Effector memory CD8-positive, alpha-beta T cell (primary cell): Measurements from ENCODE around the gene ABCG5.

Experiments
- ATAC-seq: fragments of 150-1000 bp; cut with Tn5 transposase; replicated peaks from 2 replicates; pipeline ENCODE4 v1.10.0; 2021; ENCODE audit warnings: mild to moderate bottlenecking, moderate library complexity
- DNase-seq, 3 experiments: peaks; one replicate each; pipeline ENCODE4 v3.0.0; 2021
- H3K27ac Mint-ChIP-seq, 2 donors: one replicate each; pipeline ENCODE4 v1.8.0; 2022; ENCODE audit warnings: mild to moderate bottlenecking in 2 of 2, mixed read lengths in 2 of 2, moderate library complexity in 2 of 2
- H3K27me3 Mint-ChIP-seq, 2 donors: one replicate each; pipeline ENCODE4 v1.8.0; 2022; ENCODE audit warnings: mixed read lengths in 2 of 2
- H3K36me3 Mint-ChIP-seq: one replicate; pipeline ENCODE4 v1.8.0; 2022; ENCODE audit warnings: mild to moderate bottlenecking, moderate library complexity, mixed read lengths; ENCODE audit not compliant: insufficient read depth
- H3K4me1 Mint-ChIP-seq, 2 donors: one replicate each; pipeline ENCODE4 v1.8.0; 2022; ENCODE audit warnings: low read depth in 2 of 2, mixed read lengths in 2 of 2
- H3K4me3 Mint-ChIP-seq, 2 donors: one replicate each; pipeline ENCODE4 v1.8.0; 2022; ENCODE audit warnings: mild to moderate bottlenecking in 2 of 2, mixed read lengths in 2 of 2, moderate library complexity in 2 of 2
- H3K9me3 Mint-ChIP-seq, 2 donors: one replicate each; pipeline ENCODE4 v1.8.0; 2022; ENCODE audit warnings: mixed read lengths in 2 of 2

The ABCG5 gene

DNA sequence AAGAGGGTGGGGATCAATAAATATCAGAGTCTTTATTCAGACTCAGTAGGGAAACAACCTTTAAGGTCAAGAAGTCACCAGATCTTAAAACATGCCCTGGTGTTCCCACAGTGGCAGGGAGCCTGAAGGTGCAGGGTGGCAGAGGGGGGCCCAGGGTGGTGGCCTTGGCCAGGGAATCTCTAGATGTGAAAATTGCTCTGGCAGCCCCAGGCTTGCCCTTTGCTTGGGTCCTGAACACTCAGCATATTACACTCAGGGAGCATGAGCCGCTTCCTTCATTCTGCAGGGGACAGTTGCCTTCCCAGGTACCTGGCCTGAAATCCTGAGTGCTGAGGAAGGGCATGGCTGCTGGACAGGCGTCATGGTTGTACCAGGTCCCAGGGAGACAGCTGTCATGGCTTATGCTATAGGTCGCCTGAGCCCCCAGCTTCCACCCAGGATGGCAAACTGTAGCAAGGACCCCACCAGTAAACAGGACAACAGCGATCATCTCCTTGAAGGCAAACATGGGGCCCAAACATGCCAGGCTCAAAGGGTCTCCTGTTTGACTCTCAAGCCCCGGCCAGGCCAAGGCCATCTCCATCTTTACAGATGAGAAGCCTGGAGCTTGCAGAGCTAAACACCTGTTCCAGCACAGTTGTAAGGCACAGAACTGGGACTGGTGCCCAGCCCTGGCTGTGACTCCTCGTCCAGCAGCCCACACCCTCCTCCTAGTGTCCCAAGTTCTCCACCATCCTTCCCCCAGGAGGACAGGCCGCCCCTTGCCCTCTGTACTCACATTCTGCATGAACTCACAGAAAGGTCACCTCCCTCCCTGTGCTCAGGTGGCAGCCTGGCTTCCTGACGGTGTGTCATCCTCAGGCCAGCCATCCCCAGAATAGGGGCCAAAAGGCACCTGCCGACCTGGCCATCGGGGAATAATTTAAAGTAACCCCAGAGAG, 14.8 kb upstream of the ABCG5 start:
- no peaks in the 10 kb centered on the region for H3K4me1 Mint-ChIP-seq
- H3K27ac Mint-ChIP-seq, result no peak overlapping the region
- DNase-seq (no peak), ATAC-seq (no peak)
- no peaks in the 10 kb centered on the region for H3K9me3 Mint-ChIP-seq
- H3K27me3 Mint-ChIP-seq, result peaks cover 68 to 78% of the 10 kb centered on the region in 2 donors
- no peak overlapping the region for H3K4me3 Mint-ChIP-seq
- H3K36me3 Mint-ChIP-seq, result no peaks in the 10 kb centered on the region

DNA sequence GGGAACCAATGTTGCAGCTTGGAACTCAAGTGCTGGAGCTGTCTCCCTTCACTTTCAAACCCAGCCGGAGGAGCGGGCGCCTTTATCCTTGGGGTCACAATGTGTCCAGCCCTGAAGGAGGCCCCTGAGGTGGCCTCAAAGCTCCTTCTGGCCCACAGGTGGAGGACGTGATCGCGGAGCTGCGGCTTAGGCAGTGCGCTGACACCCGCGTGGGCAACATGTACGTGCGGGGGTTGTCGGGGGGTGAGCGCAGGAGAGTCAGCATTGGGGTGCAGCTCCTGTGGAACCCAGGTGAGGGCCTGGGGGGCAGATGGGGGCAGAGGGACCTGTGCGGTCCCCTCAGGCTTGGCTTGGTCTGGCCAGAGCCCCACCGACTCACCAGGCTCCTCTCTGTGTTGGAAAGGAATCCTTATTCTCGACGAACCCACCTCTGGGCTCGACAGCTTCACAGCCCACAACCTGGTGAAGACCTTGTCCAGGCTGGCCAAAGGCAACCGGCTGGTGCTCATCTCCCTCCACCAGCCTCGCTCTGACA, 13.6 kb upstream of the ABCG5 start:
- Mint-ChIP-seq H3K9me3 (no peaks in the 10 kb centered on the region), H3K4me3 (no peak overlapping the region), H3K4me1 (no peaks in the 10 kb centered on the region), H3K36me3 (no peaks in the 10 kb centered on the region), H3K27ac (no peak overlapping the region), H3K27me3 (peaks cover 60 to 67% of the 10 kb centered on the region in 2 donors)
- DNase-seq (no peak), ATAC-seq (no peak)

DNA sequence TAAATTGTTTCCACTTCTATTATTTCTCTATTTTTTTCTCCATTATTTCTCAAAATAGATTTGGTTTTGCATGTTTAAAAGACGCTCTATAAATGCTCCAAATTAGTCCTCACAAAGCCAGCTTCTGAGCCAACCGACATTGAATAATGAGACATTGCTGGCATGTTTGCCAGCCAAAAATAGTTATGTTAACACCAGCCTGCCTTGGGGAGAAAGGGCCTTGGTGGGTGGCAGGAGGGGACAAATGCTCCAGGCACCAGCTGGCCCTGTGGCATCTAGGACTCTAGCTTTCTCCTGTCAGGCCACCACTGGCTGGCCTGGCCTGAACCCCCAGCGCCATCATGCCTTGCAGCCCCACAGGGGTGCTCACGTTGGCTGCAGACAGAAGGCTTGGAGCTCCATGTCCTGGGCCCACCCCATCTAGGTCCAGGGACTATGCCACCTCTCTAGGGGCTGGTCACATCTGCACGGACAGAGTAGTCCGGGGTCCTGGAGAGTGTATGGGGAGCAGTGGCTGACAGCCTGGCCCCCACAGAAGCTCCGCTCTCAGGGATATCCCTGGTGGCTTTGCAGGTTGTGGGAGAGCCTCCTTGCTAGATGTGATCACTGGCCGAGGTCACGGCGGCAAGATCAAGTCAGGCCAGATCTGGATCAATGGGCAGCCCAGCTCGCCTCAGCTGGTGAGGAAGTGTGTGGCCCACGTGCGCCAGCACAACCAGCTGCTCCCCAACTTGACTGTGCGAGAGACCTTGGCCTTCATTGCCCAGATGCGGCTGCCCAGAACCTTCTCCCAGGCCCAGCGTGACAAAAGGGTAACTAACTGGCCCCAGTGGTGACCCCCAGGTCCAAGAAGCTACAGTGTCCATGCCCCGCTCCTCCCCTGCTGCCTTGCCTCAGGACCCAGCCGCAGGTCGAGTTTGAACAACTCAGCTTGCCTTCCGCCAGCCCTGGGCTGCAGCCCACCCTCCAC, 12.7 kb upstream of the ABCG5 start:
- DNase-seq, result no peak
- H3K36me3 Mint-ChIP-seq, result no peaks in the 10 kb centered on the region
- no peak for ATAC-seq
- peaks cover 50 to 57% of the 10 kb centered on the region in 2 donors for H3K27me3 Mint-ChIP-seq
- no peaks in the 10 kb centered on the region for H3K4me1 Mint-ChIP-seq
- H3K4me3 Mint-ChIP-seq, result no peak overlapping the region
- no peak overlapping the region for H3K27ac Mint-ChIP-seq
- no peaks in the 10 kb centered on the region for H3K9me3 Mint-ChIP-seq

DNA sequence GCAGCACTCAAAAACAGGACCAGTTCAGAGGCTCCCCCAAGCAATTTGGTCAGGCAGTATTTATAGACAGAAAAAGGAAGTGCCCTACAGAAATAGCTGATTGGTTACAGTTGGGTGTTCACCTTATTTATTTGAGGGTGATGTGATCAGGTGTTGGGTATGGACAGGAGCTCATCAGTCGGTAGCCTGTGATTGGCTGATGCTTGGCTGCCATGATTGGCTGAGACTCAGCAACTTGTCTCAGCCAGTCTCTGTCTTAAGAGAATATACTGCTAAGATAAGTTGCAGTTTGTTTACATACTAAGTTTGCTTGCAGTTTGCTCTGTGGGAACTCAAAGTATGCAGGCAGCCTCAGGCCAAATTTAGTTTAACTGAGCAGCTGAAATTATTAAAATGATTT, 9.6 kb upstream of the ABCG5 start:
- no peak overlapping the region for H3K4me3 Mint-ChIP-seq
- ATAC-seq, result no peak

DNA sequence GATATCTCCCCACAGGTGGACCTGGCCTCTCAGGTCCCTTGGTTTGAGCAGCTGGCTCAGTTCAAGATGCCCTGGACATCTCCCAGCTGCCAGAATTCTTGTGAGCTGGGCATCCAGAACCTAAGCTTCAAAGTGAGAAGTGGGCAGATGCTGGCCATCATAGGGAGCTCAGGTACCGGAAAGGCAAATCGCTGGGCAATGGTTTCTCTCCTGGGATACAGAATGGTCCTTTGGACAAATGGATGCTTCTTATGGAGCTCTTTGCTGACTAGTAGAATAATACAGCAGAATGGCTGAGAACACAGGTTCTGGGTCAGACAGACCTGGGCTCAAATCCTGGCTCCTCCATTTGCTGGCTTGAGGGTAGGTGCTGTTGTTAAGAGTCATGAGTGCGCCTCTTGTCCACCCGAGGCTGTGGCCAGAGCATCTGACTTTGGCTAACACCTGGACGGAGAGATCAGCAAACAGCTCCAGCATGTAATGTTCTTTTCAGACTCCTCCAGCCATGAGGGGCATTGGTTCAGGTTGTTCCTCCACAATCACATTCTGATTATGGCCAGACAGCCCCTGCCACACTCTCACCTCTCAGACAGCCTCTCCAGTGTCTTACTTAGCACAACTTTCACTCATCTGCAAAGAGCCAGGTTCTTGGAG, 7.6 kb upstream of the ABCG5 start:
- no peak for ATAC-seq
- H3K27ac Mint-ChIP-seq, result no peak overlapping the region

More for the DNA sequence above, 9.6 kb upstream of the ABCG5 start:
- DNase-seq, result no peak
- peaks cover 26 to 32% of the 10 kb centered on the region in 2 donors for H3K27me3 Mint-ChIP-seq
- H3K36me3 Mint-ChIP-seq, result no peaks in the 10 kb centered on the region
- H3K27ac Mint-ChIP-seq, result no peak overlapping the region
- no peaks in the 10 kb centered on the region for H3K9me3 Mint-ChIP-seq
- no peaks in the 10 kb centered on the region for H3K4me1 Mint-ChIP-seq

DNA sequence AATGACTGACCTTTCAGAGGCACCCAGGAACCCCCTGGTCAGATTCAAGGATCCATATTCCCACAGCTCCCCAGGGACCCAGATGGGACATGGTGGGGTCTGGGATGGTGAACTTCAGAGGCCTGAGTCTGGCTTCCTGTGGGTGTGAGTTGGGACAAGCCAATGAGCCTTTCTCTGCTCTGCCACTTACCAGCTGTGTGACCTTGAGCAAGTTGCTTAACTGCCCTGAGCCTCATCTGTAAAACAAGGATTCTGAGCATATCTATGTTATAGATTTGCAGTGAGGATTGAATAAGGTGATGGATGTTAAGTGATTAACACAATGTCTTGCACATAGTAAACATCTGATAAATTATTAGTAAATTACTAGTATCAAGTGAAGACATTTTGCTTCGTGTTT, 6.5 kb upstream of the ABCG5 start:
- H3K36me3 Mint-ChIP-seq, result no peaks in the 10 kb centered on the region
- peaks cover 0 to 18% of the 10 kb centered on the region in 2 donors for H3K27me3 Mint-ChIP-seq
- no peaks in the 10 kb centered on the region for H3K9me3 Mint-ChIP-seq
- H3K27ac Mint-ChIP-seq, result no peak overlapping the region
- no peak for ATAC-seq
- H3K4me1 Mint-ChIP-seq, result no peaks in the 10 kb centered on the region
- H3K4me3 Mint-ChIP-seq, result no peak overlapping the region
- no peak for DNase-seq

More for the DNA sequence above, 7.6 kb upstream of the ABCG5 start:
- Mint-ChIP-seq H3K9me3 (no peaks in the 10 kb centered on the region), H3K36me3 (no peaks in the 10 kb centered on the region), H3K4me1 (no peaks in the 10 kb centered on the region), H3K4me3 (no peak overlapping the region), H3K27me3 (peaks cover 7 to 15% of the 10 kb centered on the region in 2 donors)
- DNase-seq, result no peak

DNA sequence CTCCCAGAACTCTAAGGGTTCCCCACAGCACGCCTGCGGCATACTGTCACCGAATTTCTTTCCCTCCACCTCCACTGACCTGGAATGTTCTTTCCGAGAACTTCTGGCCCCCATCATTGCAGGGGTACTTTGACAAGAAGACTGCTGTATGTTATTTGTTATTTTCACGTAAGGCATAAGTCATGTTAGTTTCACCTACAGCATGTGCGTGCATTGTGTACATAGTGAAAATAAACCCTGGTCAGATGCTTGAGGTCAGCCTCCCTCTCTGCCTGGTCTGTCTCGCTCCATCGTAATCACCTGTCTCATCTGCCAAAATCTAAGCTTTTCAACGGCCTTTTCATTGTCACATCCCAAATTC, 4.2 kb upstream of the ABCG5 start:
- no peak for ATAC-seq
- H3K36me3 Mint-ChIP-seq, result no peaks in the 10 kb centered on the region
- no peaks in the 10 kb centered on the region for H3K9me3 Mint-ChIP-seq
- H3K27me3 Mint-ChIP-seq, result peaks cover 11 to 15% of the 10 kb centered on the region in 2 donors
- no peak overlapping the region for H3K4me3 Mint-ChIP-seq
- DNase-seq, result no peak
- peaks cover 0 to 4% of the 10 kb centered on the region in 2 donors for H3K4me1 Mint-ChIP-seq
- no peak overlapping the region for H3K27ac Mint-ChIP-seq

DNA sequence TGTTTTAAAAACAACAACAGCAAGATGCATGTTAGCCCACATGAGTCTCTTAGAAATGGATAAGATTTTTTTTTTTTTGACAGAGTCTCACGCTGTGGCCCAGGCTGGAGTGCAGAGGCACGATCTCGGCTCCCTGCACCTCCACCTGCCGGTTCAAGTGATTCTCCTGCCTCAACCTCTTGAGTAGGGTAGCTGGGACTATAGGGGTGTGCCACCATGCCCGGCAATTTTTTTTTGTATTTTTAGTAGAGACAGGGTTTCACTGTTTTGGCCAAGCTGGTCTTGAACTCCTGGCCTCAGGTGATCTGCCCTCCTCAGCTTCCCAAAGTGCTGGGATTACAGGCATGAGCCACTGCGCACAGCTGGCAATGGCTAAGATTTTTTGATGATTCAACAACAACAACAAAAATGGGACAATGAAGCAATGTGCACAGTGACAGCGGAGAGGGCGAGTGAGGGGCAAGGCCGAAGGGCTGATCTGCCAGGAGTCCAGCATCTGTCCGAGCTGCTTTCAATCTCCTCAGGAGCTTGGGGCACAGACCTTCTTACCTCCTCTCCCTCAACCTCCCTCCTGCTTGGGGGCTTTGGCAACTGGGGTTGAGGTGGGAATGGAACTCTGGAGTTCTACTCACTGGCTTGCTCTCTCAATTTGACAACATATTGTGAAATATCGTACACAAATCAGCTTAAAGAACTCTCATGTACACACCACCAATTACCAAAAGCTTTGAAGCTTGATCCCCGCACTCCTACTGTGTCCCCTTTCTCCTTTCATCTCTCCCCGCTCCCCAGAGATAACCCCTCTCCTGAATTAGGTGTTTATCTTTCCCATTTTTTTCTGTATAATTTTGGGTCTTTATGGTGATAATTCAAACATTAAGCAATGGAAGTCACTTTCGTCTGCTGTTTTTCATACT, 3.6 kb upstream of the ABCG5 start:
- peaks cover 0 to 4% of the 10 kb centered on the region in 2 donors for H3K4me1 Mint-ChIP-seq
- peaks cover 13 to 15% of the 10 kb centered on the region in 2 donors for H3K27me3 Mint-ChIP-seq
- no peaks in the 10 kb centered on the region for H3K9me3 Mint-ChIP-seq
- no peaks in the 10 kb centered on the region for H3K36me3 Mint-ChIP-seq
- no peak for ATAC-seq
- no peak overlapping the region for H3K27ac Mint-ChIP-seq
- no peak overlapping the region for H3K4me3 Mint-ChIP-seq
- DNase-seq, result no peak

DNA sequence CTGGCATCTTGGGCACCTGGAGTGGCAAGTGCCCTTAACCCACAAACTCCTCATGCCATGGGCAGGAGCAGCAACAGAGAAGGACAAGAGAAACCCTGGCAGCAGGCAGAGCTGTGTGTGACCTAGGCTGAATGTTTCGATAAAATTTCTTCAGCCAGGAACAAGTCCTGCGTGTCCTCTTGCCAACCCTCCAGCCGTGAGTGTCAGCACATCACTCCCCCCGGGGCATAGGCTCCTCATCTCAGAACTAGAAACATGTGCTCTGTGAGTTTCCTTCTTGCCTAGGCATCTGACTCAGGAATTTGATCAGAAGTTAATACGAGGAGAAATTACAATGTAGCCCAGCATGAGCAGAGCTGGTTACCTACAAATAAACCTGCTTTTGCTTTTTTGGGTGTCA, 2.3 kb upstream of the ABCG5 start:
- Mint-ChIP-seq H3K4me3 (no peak overlapping the region), H3K27ac (no peak overlapping the region), H3K36me3 (peaks cover 4% of the 10 kb centered on the region), H3K27me3 (peaks cover 13 to 15% of the 10 kb centered on the region in 2 donors), H3K4me1 (peaks cover 0 to 4% of the 10 kb centered on the region in 2 donors), H3K9me3 (no peaks in the 10 kb centered on the region)
- ATAC-seq (no peak), DNase-seq (no peak)

DNA sequence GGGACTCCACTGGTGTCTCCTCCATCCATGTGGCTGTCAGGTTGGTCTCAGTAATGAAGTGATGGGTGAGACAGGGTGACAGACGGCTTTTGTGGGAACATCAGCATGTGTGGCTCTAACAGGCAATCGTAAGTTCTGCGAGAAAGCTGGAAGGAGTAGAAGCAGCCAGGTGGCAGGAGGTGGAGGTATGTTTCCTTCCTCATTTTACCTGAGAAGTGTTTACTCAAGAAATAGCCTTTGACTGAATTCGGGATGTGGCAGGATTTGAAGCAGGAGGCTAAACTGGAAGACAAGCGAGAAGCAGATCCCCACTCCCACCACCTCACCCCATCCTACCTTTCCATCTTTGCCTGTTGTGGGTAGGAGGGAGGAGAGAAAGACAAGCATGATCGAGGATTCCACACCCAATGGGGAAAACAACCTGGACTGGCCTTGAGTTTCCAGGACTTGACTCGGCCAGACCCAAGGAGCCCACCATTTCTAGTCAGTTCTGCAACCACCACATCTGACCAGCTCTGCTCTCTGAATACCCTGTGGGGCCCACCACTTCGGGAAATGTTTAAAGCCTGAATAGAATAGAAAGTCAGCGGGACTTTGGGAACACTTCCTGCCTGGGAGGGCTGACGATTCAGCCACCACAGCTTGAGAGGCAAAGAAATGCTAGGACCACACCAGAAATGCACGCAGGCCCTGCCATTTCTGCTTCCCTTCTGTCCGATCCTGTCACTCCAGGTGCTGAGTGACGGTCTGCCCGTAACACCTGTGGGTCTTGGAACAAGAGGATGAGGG, 1.3 kb upstream of the ABCG5 start:
- H3K4me3 Mint-ChIP-seq, result no peak overlapping the region
- H3K36me3 Mint-ChIP-seq, result peaks cover 4% of the 10 kb centered on the region
- ATAC-seq (no peak), DNase-seq (no peak)
- peaks cover 13 to 15% of the 10 kb centered on the region in 2 donors for H3K27me3 Mint-ChIP-seq
- H3K27ac Mint-ChIP-seq, result no peak overlapping the region
- H3K9me3 Mint-ChIP-seq, result no peaks in the 10 kb centered on the region
- peaks cover 0 to 4% of the 10 kb centered on the region in 2 donors for H3K4me1 Mint-ChIP-seq

DNA sequence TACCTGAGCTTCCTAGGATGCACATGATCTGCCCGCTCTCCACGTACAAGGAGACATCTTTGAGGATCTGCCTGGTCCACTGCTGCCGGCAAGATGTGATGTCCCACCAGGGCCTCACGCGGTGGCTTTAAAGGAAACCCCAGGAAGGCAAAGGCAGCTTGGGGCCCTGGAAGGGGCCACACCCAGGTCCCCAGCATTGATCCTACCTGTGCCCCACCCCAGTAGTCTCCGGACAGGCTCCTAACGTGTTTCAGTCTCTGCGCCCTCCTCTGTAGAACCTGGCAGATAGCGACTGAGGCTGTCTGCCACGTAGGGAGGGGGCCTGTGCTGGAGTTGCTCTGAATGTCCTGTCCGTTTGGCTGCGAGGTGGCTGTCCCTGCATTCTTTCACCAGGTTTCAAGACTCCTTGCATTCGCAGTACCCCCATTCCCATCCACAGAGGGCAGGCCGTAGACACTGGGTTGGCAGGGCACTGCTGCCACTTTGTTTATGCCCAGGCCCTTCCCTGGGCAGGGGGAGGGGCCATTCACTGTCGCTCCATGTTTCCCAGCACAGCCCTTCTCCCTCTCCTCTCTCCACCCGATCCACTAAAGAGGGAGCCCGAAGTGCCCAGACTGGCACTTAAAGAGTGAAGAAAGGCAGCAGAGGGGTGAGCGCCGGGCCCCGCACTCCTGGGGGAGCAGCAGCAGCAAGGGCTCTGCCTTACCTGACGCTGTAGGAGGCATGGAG, 644 bp downstream of the ABCG5 start:
- peaks cover 13 to 19% of the 10 kb centered on the region in 2 donors for H3K27me3 Mint-ChIP-seq
- DNase-seq (no peak), ATAC-seq (no peak)
- no peaks in the 10 kb centered on the region for H3K9me3 Mint-ChIP-seq
- no peak overlapping the region for H3K27ac Mint-ChIP-seq
- H3K4me1 Mint-ChIP-seq, result peaks cover 0 to 4% of the 10 kb centered on the region in 2 donors
- H3K4me3 Mint-ChIP-seq, result no peak overlapping the region
- H3K36me3 Mint-ChIP-seq, result peaks cover 4% of the 10 kb centered on the region
